Measurements from ENCODE around the gene UFC1. TPM values are rescaled to one million over a fixed set of nuclear protein-coding genes. Genes with fewer than 3 reads are reported as not detected.
A peak's percentile ranks its signal among the peaks of the same experiment; 100 is the strongest.

UFC1 gene
- total and polyA plus RNA-seq, 2 of the 13 experiments (the other 11 are each of a cell fraction or from before 2014, with no cell fraction given): 72.8 to 85.2 TPM

DNA sequence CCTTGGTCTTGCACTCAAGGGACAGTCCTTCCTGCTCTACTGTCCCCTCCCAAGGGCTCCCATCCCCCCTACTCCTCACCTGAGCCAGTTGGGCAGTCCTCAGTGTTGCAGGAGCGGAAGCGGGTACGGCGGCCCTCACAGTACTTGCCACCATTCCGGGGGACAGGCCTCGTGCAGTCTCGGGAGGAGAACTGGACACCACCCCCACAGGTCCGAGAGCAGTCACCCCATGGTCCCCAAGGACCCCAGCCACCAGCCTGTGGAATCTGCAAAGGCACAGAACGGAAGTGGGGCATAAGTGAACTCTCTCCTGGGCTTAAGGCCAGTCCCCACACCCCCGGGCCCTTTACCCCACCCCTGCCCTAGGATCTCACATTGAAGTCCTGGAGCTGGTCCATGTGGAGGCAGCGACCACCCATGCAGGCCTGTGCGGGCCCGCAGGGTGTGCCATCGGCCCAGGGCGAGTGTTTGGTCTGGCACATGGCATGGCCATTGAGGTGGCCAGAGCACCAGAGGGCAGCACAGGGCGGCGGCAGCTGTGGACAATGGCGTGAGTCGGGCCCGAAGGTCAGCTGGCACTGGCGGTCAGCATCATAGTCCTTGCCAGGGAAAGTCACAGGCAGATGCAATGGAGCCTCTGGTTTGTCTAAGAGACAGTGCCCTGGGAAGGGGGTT lies 39.9 kb downstream of the UFC1 start (continued):
- TF ChIP-seq JARID2 (CRISPR knock-in tag; IDR thresholded peaks at IDR 0.05; ENCODE audit: insufficient replicate concordance): no peak
- TF ChIP-seq STAG1 (CRISPR knock-in tag; IDR thresholded peaks at IDR 0.05): peak; percentile 50
- TF ChIP-seq, protein P1, sequence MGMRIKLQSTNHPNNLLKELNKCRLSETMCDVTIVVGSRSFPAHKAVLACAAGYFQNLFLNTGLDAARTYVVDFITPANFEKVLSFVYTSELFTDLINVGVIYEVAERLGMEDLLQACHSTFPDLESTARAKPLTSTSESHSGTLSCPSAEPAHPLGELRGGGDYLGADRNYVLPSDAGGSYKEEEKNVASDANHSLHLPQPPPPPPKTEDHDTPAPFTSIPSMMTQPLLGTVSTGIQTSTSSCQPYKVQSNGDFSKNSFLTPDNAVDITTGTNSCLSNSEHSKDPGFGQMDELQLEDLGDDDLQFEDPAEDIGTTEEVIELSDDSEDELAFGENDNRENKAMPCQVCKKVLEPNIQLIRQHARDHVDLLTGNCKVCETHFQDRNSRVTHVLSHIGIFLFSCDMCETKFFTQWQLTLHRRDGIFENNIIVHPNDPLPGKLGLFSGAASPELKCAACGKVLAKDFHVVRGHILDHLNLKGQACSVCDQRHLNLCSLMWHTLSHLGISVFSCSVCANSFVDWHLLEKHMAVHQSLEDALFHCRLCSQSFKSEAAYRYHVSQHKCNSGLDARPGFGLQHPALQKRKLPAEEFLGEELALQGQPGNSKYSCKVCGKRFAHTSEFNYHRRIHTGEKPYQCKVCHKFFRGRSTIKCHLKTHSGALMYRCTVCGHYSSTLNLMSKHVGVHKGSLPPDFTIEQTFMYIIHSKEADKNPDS (CRISPR knock-in tag; IDR thresholded peaks at IDR 0.05): no peak
- TF ChIP-seq ZNF879 (CRISPR knock-in tag; IDR thresholded peaks at IDR 0.05): no peak
- no peak for TF ChIP-seq ZNF264 (CRISPR knock-in tag; IDR thresholded peaks at IDR 0.05)
- TF ChIP-seq, protein P2, sequence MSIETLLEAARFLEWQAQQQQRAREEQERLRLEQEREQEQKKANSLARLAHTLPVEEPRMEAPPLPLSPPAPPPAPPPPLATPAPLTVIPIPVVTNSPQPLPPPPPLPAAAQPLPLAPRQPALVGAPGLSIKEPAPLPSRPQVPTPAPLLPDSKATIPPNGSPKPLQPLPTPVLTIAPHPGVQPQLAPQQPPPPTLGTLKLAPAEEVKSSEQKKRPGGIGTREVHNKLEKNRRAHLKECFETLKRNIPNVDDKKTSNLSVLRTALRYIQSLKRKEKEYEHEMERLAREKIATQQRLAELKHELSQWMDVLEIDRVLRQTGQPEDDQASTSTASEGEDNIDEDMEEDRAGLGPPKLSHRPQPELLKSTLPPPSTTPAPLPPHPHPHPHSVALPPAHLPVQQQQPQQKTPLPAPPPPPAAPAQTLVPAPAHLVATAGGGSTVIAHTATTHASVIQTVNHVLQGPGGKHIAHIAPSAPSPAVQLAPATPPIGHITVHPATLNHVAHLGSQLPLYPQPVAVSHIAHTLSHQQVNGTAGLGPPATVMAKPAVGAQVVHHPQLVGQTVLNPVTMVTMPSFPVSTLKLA (IDR thresholded peaks at IDR 0.05): no peak
- TF ChIP-seq FOXA1 (IDR thresholded peaks at IDR 0.05): no peak
- 0 out of 2 replicates have a peak, but pooled peaks have one; percentile 14 for TF ChIP-seq FOXA1 (CRISPR knock-in tag; IDR thresholded peaks at IDR 0.05)
- peak; percentile 49; the same call in 1 of the 2 replicates for TF ChIP-seq RAD21 (CRISPR knock-in tag; IDR thresholded peaks at IDR 0.05)
- TF ChIP-seq, protein P3, sequence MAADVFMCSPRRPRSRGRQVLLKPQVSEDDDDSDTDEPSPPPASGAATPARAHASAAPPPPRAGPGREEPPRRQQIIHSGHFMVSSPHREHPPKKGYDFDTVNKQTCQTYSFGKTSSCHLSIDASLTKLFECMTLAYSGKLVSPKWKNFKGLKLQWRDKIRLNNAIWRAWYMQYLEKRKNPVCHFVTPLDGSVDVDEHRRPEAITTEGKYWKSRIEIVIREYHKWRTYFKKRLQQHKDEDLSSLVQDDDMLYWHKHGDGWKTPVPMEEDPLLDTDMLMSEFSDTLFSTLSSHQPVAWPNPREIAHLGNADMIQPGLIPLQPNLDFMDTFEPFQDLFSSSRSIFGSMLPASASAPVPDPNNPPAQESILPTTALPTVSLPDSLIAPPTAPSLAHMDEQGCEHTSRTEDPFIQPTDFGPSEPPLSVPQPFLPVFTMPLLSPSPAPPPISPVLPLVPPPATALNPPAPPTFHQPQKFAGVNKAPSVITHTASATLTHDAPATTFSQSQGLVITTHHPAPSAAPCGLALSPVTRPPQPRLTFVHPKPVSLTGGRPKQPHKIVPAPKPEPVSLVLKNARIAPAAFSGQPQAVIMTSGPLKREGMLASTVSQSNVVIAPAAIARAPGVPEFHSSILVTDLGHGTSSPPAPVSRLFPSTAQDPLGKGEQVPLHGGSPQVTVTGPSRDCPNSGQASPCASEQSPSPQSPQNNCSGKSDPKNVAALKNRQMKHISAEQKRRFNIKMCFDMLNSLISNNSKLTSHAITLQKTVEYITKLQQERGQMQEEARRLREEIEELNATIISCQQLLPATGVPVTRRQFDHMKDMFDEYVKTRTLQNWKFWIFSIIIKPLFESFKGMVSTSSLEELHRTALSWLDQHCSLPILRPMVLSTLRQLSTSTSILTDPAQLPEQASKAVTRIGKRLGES (CRISPR knock-in tag; IDR thresholded peaks at IDR 0.05; ENCODE audit: borderline replicate concordance): no peak
- TF ChIP-seq, protein P4, sequence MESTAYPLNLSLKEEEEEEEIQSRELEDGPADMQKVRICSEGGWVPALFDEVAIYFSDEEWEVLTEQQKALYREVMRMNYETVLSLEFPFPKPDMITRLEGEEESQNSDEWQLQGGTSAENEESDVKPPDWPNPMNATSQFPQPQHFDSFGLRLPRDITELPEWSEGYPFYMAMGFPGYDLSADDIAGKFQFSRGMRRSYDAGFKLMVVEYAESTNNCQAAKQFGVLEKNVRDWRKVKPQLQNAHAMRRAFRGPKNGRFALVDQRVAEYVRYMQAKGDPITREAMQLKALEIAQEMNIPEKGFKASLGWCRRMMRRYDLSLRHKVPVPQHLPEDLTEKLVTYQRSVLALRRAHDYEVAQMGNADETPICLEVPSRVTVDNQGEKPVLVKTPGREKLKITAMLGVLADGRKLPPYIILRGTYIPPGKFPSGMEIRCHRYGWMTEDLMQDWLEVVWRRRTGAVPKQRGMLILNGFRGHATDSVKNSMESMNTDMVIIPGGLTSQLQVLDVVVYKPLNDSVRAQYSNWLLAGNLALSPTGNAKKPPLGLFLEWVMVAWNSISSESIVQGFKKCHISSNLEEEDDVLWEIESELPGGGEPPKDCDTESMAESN (CRISPR knock-in tag; conservative IDR thresholded peaks at IDR 0.05): no peak
- TF ChIP-seq, protein P5, sequence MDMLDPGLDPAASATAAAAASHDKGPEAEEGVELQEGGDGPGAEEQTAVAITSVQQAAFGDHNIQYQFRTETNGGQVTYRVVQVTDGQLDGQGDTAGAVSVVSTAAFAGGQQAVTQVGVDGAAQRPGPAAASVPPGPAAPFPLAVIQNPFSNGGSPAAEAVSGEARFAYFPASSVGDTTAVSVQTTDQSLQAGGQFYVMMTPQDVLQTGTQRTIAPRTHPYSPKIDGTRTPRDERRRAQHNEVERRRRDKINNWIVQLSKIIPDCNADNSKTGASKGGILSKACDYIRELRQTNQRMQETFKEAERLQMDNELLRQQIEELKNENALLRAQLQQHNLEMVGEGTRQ (IDR thresholded peaks at IDR 0.05; ENCODE audit: low read depth, low read length): no peak
- TF ChIP-seq, protein P5 (CRISPR knock-in tag; IDR thresholded peaks at IDR 0.05; ENCODE audit: borderline replicate concordance): no peak
- TF ChIP-seq YY1 (IDR thresholded peaks at IDR 0.05; ENCODE audit: insufficient read depth, insufficient replicate concordance, low read depth, low read length): peak; percentile 43
- no peak for TF ChIP-seq ZNF260 (CRISPR knock-in tag; IDR thresholded peaks at IDR 0.05; ENCODE audit: borderline replicate concordance, low read depth)
- no peak for TF ChIP-seq XBP1 (CRISPR knock-in tag; IDR thresholded peaks at IDR 0.05)
- TF ChIP-seq, protein P6, sequence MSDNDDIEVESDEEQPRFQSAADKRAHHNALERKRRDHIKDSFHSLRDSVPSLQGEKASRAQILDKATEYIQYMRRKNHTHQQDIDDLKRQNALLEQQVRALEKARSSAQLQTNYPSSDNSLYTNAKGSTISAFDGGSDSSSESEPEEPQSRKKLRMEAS (IDR thresholded peaks at IDR 0.05): 0 out of 2 replicates have a peak, but pooled peaks have one; percentile 35
- peak; percentile 38 for TF ChIP-seq HNF4A (CRISPR knock-in tag; IDR thresholded peaks at IDR 0.05)

Measured in HepG2 (cell line).